Mammary epithelial cell (primary cell): ENCODE measurements around the gene ZCCHC8.

Experiments
- CTCF ChIP-seq, 2 donors: IDR thresholded peaks in 1 of 2; conservative IDR thresholded peaks in 1 of 2; 2 replicates each; pipeline ENCODE4 v1.5.1; 2011 to 2012; ENCODE audit warnings: inconsistent platforms in 2 of 2, low read length in 2 of 2, mild to moderate bottlenecking in 2 of 2, control low read depth in 1 of 2, low read depth in 1 of 2; ENCODE audit not compliant: insufficient read depth in 1 of 2; ENCODE audit errors: extremely low read depth in 1 of 2
- EZH2 ChIP-seq: IDR thresholded peaks from 2 replicates; pipeline ENCODE4 v1.6.1; 2012; ENCODE audit warnings: low read length, inconsistent platforms, borderline replicate concordance

DNA sequence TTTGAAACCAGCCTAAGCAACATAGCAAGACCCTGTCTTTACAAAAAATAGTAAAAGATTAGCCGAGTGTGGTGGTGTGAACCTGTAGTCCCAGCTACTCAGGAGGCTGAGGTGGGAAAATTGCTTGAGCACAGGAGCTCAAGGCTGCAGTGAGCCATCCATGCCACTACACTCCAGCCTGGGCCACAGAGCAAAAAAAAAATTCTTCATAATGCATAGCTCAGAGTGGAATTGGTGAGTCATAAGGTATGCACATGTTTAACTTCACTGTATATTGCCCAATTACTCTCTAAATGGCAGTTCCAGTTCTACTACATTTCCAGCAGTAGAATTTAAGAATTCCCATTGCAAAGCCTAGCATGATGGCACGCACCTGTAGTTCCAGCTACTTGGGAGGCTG, 51.4 kb downstream of the ZCCHC8 start:
- no peak for TF ChIP-seq CTCF (conservative IDR thresholded peaks at IDR 0.05 in 1 of 2, IDR thresholded peaks at IDR 0.05 in 1 of 2; ENCODE audit: extremely low read depth in 1 of 2, insufficient read depth in 1 of 2, low read depth in 1 of 2, low read length in 2 of 2)
- no peak for TF ChIP-seq EZH2
